SK-N-SH (cell line): ENCODE results near the gene WFIKKN1.

Experiments used
- CTCF ChIP-seq: fragments of 200-600 bp; sonication (generic); IDR thresholded peaks from 2 replicates; pipeline ENCODE4 v1.6.1; 2017; ENCODE audit warnings: antibody characterized with exemption, mild to moderate bottlenecking, moderate library complexity
- FOXM1 ChIP-seq: IDR thresholded peaks from 2 replicates; pipeline ENCODE4 v1.4.0; 2012; ENCODE audit warnings: low read depth, mild to moderate bottlenecking
- RAD21 ChIP-seq: IDR thresholded peaks from 2 replicates; pipeline ENCODE4 v1.6.1; 2012; ENCODE audit warnings: mild to moderate bottlenecking, low read length
- SMC3 ChIP-seq: IDR thresholded peaks from 2 replicates; pipeline ENCODE4 v1.6.1; 2012; ENCODE audit warnings: low read depth, low read length, improper control_type of control experiment
- TCF12 ChIP-seq: IDR thresholded peaks from 2 replicates; pipeline ENCODE4 v1.4.0; 2012
- ZBTB33 ChIP-seq: IDR thresholded peaks from 2 replicates; pipeline ENCODE4 v1.4.0; 2012; ENCODE audit warnings: low read depth, borderline replicate concordance
- TF ChIP-seq, protein P1 (sequence below): IDR thresholded peaks from 2 replicates; pipeline ENCODE4 v1.6.1; 2012; ENCODE audit warnings: mild to moderate bottlenecking, low read depth, low read length, moderate library complexity

DNA sequence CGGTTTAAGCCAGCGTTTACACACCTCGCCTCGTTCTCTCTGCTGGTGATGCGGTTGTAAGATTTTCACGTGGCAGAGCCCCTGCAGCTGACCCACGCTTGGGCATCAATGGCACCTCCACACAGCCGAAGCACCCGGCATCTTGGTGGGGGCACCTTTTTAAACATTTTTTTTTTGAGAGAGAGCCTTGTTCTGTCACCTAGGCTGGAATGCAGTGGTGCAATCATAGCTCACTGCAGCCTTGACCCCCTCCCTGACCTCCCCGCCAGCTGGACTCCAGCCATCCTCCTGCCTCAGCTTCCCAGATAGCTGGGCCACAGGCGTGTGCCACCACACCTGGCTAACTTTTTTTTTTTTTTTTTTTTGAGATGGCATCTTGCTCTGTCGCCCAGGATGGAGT is 23.2 kb downstream of the WFIKKN1 start:
- TF ChIP-seq CTCF (no peak), FOXM1 (no peak), TCF12 (no peak), ZBTB33 (no peak), SMC3 (no peak), RAD21 (no peak)
- TF ChIP-seq, protein P1, sequence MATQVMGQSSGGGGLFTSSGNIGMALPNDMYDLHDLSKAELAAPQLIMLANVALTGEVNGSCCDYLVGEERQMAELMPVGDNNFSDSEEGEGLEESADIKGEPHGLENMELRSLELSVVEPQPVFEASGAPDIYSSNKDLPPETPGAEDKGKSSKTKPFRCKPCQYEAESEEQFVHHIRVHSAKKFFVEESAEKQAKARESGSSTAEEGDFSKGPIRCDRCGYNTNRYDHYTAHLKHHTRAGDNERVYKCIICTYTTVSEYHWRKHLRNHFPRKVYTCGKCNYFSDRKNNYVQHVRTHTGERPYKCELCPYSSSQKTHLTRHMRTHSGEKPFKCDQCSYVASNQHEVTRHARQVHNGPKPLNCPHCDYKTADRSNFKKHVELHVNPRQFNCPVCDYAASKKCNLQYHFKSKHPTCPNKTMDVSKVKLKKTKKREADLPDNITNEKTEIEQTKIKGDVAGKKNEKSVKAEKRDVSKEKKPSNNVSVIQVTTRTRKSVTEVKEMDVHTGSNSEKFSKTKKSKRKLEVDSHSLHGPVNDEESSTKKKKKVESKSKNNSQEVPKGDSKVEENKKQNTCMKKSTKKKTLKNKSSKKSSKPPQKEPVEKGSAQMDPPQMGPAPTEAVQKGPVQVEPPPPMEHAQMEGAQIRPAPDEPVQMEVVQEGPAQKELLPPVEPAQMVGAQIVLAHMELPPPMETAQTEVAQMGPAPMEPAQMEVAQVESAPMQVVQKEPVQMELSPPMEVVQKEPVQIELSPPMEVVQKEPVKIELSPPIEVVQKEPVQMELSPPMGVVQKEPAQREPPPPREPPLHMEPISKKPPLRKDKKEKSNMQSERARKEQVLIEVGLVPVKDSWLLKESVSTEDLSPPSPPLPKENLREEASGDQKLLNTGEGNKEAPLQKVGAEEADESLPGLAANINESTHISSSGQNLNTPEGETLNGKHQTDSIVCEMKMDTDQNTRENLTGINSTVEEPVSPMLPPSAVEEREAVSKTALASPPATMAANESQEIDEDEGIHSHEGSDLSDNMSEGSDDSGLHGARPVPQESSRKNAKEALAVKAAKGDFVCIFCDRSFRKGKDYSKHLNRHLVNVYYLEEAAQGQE, result no peak
